GM18519 (cell line): Measurements from ENCODE around the gene OR56A3.

Experiments used
- ATAC-seq: cut with Tn5 transposase; IDR thresholded peaks from one replicate; pipeline ENCODE4 v1.9.1; 2021; ENCODE audit warnings: mild to moderate bottlenecking, moderate library complexity; ENCODE audit not compliant: unreplicated experiment, low FRiP score

Gene OR56A3

GRCh38 chr11:5967708-5968107 is 25.7 kb downstream of the OR56A3 start:
- no peak for ATAC-seq

GRCh38 chr11:5968394-5968793 is 26.3 kb downstream of the OR56A3 start, which contains the start of gene OR56A5:
Gene OR56A5, minus strand, starts transcription at chr11:5968494. Its CDS starts 0 bp downstream, at chr11:5968494.
- no peak for ATAC-seq

GRCh38 chr11:5973530-5973929 is 31.5 kb downstream of the OR56A3 start:
- no peak for ATAC-seq

GRCh38 chr11:5983443-5983842 is 41.4 kb downstream of the OR56A3 start:
- ATAC-seq: no peak

- no peak for ATAC-seq
Measured at GRCh38 chr11:5986885-5987284, 44.8 kb downstream of the OR56A3 start, which contains the start of gene OR52L1. Gene OR52L1, minus strand, starts transcription at chr11:5986985. Its CDS starts 55 bp downstream, at chr11:5986930.

- no peak for ATAC-seq
Measured at GRCh38 chr11:5989203-5989602, 47.2 kb downstream of the OR56A3 start.

- ATAC-seq: no peak
Measured at GRCh38 chr11:5992150-5992549, 50.1 kb downstream of the OR56A3 start.

- peak; percentile 59 for ATAC-seq
Measured at GRCh38 chr11:5992604-5993251, 50.7 kb downstream of the OR56A3 start.

- no peak for ATAC-seq
Measured at GRCh38 chr11:5994791-5995190, 52.7 kb downstream of the OR56A3 start.
